SU-DHL-6 (cell line): ENCODE measurements around the gene RABGAP1.

Source experiments
- EZH2phosphoT487 ChIP-seq: fragments of 200-600 bp; sonication (generic), shearing (Covaris generic); conservative IDR thresholded peaks from 2 replicates; pipeline ENCODE4 v1.6.1; 2018; ENCODE audit warnings: mild to moderate bottlenecking, antibody characterized with exemption, low read length, moderate library complexity, mixed read lengths
- TF ChIP-seq, protein P1 (sequence below): fragments of 200-600 bp; sonication (generic); IDR thresholded peaks from one replicate; pipeline ENCODE4 v1.5.1; 2017; ENCODE audit warnings: antibody characterized with exemption, mild to moderate bottlenecking, low read length, moderate library complexity; ENCODE audit not compliant: insufficient read depth, poor library complexity, severe bottlenecking

DNA sequence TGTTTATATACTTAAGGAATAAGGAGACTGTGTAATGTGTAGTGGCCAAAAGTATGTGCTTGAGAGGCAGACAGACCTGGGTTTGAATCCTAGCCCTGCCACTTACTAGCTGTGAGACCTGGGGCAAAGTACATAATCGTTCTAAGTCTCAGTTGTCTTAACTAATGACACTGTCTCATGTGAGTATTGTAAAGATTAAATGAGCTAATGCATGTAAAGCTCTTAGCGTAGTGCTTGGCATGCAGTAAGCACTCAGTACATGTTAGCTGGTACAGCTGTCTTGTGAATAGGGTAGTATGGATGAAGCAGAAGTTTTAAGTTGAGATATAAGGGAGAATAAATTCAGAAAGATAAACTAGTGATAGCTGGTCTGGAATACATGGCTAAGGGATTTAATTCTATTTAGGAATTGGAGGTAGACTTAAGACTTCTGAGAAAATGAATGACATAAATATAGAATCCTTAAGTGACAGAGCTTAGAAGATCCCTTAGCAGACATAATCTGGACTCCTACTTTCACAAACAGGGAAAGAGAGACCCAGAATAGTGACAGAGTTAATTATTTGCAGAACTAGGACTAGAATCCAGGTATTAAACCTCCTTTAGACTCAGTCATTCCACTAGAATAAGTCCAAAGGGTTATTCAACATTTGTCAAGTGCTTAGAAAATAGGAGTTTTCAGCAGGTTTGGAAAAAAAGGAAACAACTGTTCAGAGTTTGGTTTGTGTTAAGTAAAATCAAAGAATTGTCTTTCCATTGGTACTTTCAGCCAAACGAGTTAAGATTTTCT is 105.8 kb downstream of the RABGAP1 start:
- TF ChIP-seq, protein P1, sequence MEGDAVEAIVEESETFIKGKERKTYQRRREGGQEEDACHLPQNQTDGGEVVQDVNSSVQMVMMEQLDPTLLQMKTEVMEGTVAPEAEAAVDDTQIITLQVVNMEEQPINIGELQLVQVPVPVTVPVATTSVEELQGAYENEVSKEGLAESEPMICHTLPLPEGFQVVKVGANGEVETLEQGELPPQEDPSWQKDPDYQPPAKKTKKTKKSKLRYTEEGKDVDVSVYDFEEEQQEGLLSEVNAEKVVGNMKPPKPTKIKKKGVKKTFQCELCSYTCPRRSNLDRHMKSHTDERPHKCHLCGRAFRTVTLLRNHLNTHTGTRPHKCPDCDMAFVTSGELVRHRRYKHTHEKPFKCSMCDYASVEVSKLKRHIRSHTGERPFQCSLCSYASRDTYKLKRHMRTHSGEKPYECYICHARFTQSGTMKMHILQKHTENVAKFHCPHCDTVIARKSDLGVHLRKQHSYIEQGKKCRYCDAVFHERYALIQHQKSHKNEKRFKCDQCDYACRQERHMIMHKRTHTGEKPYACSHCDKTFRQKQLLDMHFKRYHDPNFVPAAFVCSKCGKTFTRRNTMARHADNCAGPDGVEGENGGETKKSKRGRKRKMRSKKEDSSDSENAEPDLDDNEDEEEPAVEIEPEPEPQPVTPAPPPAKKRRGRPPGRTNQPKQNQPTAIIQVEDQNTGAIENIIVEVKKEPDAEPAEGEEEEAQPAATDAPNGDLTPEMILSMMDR, result no peak
- no peak for TF ChIP-seq EZH2phosphoT487
